B cell (primary cell): Measurements from ENCODE around the gene XIRP2. TPM values are rescaled to one million over a fixed set of nuclear protein-coding genes. Genes with fewer than 3 reads are reported as not detected.

Source experiments
- ATAC-seq: fragments of 200-7000 bp; cut with Tn5 transposase; one replicate; pipeline ENCODE4 v1.10.0; 2021; ENCODE audit warnings: low read depth, mild to moderate bottlenecking, moderate number of reproducible peaks, moderate library complexity
- CTCF ChIA-PET: fragments of 350-600 bp; sonication (Branson Sonifier 250); formaldehyde crosslinking; loops from one replicate; lab custom pipeline; 2021; ENCODE audit warnings: antibody characterized with exemption, inconsistent platforms; lab: Charles Lee
- POLR2A ChIA-PET: fragments of 350-600 bp; sonication (Branson Sonifier 250); formaldehyde crosslinking; loops from one replicate; lab custom pipeline; 2021; ENCODE audit warnings: antibody characterized with exemption; lab: Charles Lee
- DNase-seq: peaks from one replicate; pipeline ENCODE4 v3.0.0; 2013
- H2AFZ ChIP-seq: 2 replicates; pipeline ENCODE4 v1.6.1; 2012; ENCODE audit warnings: mild to moderate bottlenecking, low read depth, low read length; ENCODE audit not compliant: insufficient read depth, poor library complexity, severe bottlenecking
- H3K27ac ChIP-seq, 2 donors: 1 replicate in 1 of 2; 2 replicates in 1 of 2; pipeline ENCODE4 v1.5.1; 2012 to 2013; ENCODE audit warnings: low read length in 2 of 2, mild to moderate bottlenecking in 2 of 2, moderate library complexity in 1 of 2
- H3K27me3 ChIP-seq, 4 experiments: fragments of 200-600 bp in 1 of 4; sonication (generic) in 1 of 4; replicated peaks in 1 of 4; 1 replicate in 2 of 4; 2 replicates in 2 of 4; pipeline versions ENCODE4 v1.6.1 to v1.7.0; 2013 to 2016; ENCODE audit warnings: low read length in 3 of 4, mild to moderate bottlenecking in 2 of 4, mixed read lengths in 1 of 4, moderate library complexity in 1 of 4; ENCODE audit not compliant: insufficient read depth in 4 of 4, control insufficient read depth in 3 of 4; ENCODE audit errors: control extremely low read depth in 1 of 4
- H3K36me3 ChIP-seq, 2 experiments: replicated peaks in 1 of 2; 1 replicate in 1 of 2; 2 replicates in 1 of 2; pipeline versions ENCODE4 v1.6.1 to v1.7.1; 2013; ENCODE audit warnings: low read length in 1 of 2; ENCODE audit not compliant: insufficient read depth in 2 of 2, control insufficient read depth in 1 of 2; ENCODE audit errors: control extremely low read depth in 1 of 2, extremely low read depth in 1 of 2
- H3K4me1 ChIP-seq, 2 donors: fragments of 200-600 bp in 1 of 2; sonication (generic) in 1 of 2; 1 replicate in 1 of 2; 2 replicates in 1 of 2; pipeline versions ENCODE4 v1.5.1 to v1.6.1; 2013 to 2017; ENCODE audit warnings: low read length in 2 of 2; ENCODE audit not compliant: control insufficient read depth in 2 of 2, insufficient read depth in 2 of 2
- H3K4me2 ChIP-seq: replicated peaks from 2 replicates; pipeline ENCODE3; 2012; ENCODE audit warnings: mild to moderate bottlenecking, low read depth, low read length; ENCODE audit not compliant: poor library complexity, severe bottlenecking
- H3K4me3 ChIP-seq, 5 experiments: fragments of 200-600 bp in 1 of 5; sonication (generic) in 1 of 5; 1 replicate in 3 of 5; 2 replicates in 2 of 5; pipeline versions ENCODE4 v1.5.1 to v1.7.0; 2011 to 2016; ENCODE audit warnings: low read length in 4 of 5, mild to moderate bottlenecking in 4 of 5, low read depth in 2 of 5, control low read depth in 1 of 5, moderate library complexity in 1 of 5; ENCODE audit not compliant: insufficient read depth in 1 of 5; ENCODE audit errors: control extremely low read depth in 1 of 5, extremely low read depth in 1 of 5
- H3K79me2 ChIP-seq: fragments of 200-600 bp; sonication (generic); one replicate; pipeline ENCODE4 v1.6.0; 2016; ENCODE audit warnings: low read length; ENCODE audit not compliant: control insufficient read depth, insufficient read depth
- H3K9ac ChIP-seq: fragments of 200-600 bp; sonication (generic); 2 replicates; pipeline ENCODE4 v1.6.1; 2017; ENCODE audit warnings: mild to moderate bottlenecking, low read length, moderate library complexity
- H3K9me3 ChIP-seq, 3 donors: one replicate each; pipeline versions ENCODE4 v1.6.1 to v1.7.1; 2013; ENCODE audit warnings: low read length in 2 of 3; ENCODE audit not compliant: control insufficient read depth in 2 of 3, insufficient read depth in 1 of 3; ENCODE audit errors: control extremely low read depth in 1 of 3
- H4K20me1 ChIP-seq: 2 replicates; pipeline ENCODE4 v1.6.0; 2012; ENCODE audit warnings: mild to moderate bottlenecking, low read length; ENCODE audit not compliant: insufficient read depth, control insufficient read depth, poor library complexity, severe bottlenecking
- H3K27ac Mint-ChIP-seq: one replicate; pipeline ENCODE4 v1.8.0; 2021; ENCODE audit warnings: mixed read lengths
- H3K27me3 Mint-ChIP-seq: one replicate; pipeline ENCODE4 v1.8.0; 2021; ENCODE audit warnings: mixed read lengths
- H3K4me1 Mint-ChIP-seq: one replicate; pipeline ENCODE4 v1.8.0; 2021; ENCODE audit warnings: mixed read lengths
- H3K4me3 Mint-ChIP-seq: one replicate; pipeline ENCODE4 v1.8.0; 2021; ENCODE audit warnings: mixed read lengths
- H3K9me3 Mint-ChIP-seq: one replicate; pipeline ENCODE4 v1.8.0; 2022; ENCODE audit warnings: mixed read lengths; ENCODE audit not compliant: insufficient read depth
- CTCF ChIP-seq: fragments of 200-600 bp; IDR thresholded peaks from one replicate; pipeline ENCODE4 v1.8.0; 2022; ENCODE audit warnings: antibody characterized with exemption, mild to moderate bottlenecking
- EZH2 ChIP-seq: IDR thresholded peaks from 2 replicates; pipeline ENCODE4 v1.6.1; 2012; ENCODE audit warnings: borderline replicate concordance, low read depth, mild to moderate bottlenecking, moderate library complexity, low read length; ENCODE audit not compliant: insufficient read depth, poor library complexity, severe bottlenecking
- WGBS: methylation state at CpG from one replicate; pipeline ENCODE4 v1.1.5; 2013; ENCODE audit warnings: missing lambda C conversion rate; ENCODE audit not compliant: insufficient coverage; 5-methylcytosine and 5-hydroxymethylcytosine counted together
- intact Hi-C: fragments of 100-400 bp; cut with micrococcal nuclease; formaldehyde crosslinking; loops from one replicate; pipeline ENCODE4 v1.10.0; 2022
- polyA plus RNA-seq: library from polyadenylated mRNA; depleted of rRNA; stranded (reverse); fragments of >200 nt; gene quantifications from 2 replicates; pipeline ENCODE4 v1.2.3, GENCODE V29; 2012
- total RNA-seq, 2 donors: library from RNA; stranded (reverse); fragments of 120-200 nt in 1 of 2; gene quantifications; 1 replicate in 1 of 2; 2 replicates in 1 of 2; pipeline versions ENCODE4 v1.2.3 to v1.2.4, GENCODE V29; 2013 to 2022

Gene XIRP2
- total and polyA plus RNA-seq, 2 donors (not counting 1 experiment from before 2014, with no cell fraction given): not detected

DNA sequence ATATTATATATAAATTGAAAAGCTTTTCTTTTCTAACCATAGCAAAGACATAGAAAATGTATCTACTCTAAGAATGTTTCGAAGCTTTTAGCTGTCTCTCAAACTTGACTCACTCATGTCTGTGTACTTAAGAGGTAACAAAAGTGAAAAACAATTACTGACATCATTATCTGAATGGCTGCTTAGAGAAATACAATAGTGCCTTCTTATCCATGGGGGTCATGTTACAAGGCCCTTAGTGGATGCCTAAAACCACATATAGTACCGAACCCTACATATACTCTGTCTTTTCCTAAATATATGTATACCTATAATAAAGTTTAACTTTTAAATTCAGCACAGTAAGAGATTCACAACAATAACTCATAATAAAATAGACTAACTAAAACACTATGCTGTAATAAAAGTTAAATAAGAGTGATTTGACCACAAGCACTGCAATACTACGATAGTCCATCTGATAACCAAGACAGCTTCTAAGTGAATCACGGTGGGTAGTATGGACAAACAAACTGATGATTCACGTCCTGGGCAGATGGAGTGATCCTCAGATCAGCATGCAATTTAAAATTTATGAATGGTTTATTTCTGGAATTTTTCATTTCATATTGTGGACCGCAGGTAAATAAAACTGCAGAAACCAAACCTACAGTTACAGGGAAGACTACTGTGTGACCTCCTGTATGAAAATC lies 246.2 kb downstream of the XIRP2 start:
- Histone ChIP-seq H3K27ac (no peak overlapping the region), H4K20me1 (no peaks in the 10 kb centered on the region), H3K4me3 (no peak overlapping the region), H3K4me2 (no peak overlapping the region), H3K27me3 (no peaks in the 10 kb centered on the region), H3K9ac (no peak overlapping the region), H3K36me3 (no peaks in the 10 kb centered on the region), H3K79me2 (no peaks in the 10 kb centered on the region), H3K9me3 (no peaks in the 10 kb centered on the region), H2AFZ (no peak overlapping the region), H3K4me1 (no peaks in the 10 kb centered on the region)
- POLR2A ChIA-PET: no interaction called here
- intact Hi-C loops: no loop called here
- CTCF ChIA-PET: no interaction called here
- Mint-ChIP-seq H3K27ac (no peak overlapping the region), H3K9me3 (no peaks in the 10 kb centered on the region), H3K4me1 (no peaks in the 10 kb centered on the region), H3K4me3 (no peak overlapping the region), H3K27me3 (no peaks in the 10 kb centered on the region)
- 83% methylated on average over 2 of the region's 6 CpGs for WGBS
- ATAC-seq (no peak), DNase-seq (no peak)
- TF ChIP-seq CTCF (no peak), EZH2 (no peak)

DNA sequence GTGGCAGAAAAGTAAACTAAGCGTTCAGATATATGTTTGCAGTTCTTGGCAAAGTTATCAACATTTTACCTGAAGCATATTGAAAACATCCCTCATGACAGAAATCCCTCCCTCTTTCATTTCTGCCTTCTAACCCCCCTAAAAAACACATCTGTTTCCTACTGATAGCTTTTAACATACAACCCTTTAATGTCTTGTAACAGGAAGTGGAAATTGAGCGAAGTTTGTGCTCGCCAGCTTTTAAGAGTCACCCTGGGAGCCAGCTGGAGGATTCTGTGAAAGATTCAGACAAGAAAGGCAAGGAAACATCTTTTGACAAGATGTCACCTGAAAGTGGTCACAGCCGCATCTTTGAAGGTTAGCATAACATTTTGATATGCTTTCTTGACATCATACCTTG lies 247.4 kb downstream of the XIRP2 start:
- Histone ChIP-seq H3K79me2 (no peaks in the 10 kb centered on the region), H2AFZ (no peak overlapping the region), H3K4me3 (no peak overlapping the region), H3K9me3 (no peaks in the 10 kb centered on the region), H3K4me1 (no peaks in the 10 kb centered on the region), H3K9ac (no peak overlapping the region), H3K27ac (no peak overlapping the region), H3K36me3 (no peaks in the 10 kb centered on the region), H3K27me3 (no peaks in the 10 kb centered on the region), H4K20me1 (no peaks in the 10 kb centered on the region), H3K4me2 (no peak overlapping the region)
- no peak for DNase-seq
- H3K27ac Mint-ChIP-seq: no peak overlapping the region
- H3K4me3 Mint-ChIP-seq: no peak overlapping the region
- no peak for TF ChIP-seq CTCF
- TF ChIP-seq EZH2: no peak
- 0% methylated on average over 2 of the region's 4 CpGs for WGBS
- intact Hi-C loops: no loop called here
- no peaks in the 10 kb centered on the region for H3K27me3 Mint-ChIP-seq
- H3K4me1 Mint-ChIP-seq: no peaks in the 10 kb centered on the region
- no peak for ATAC-seq
- ChIA-PET POLR2A (no interaction called here), CTCF (no interaction called here)
- H3K9me3 Mint-ChIP-seq: no peaks in the 10 kb centered on the region
